Mesendoderm (in vitro differentiated cells): ENCODE results near the gene GGT1.
A peak's percentile ranks its signal among the peaks of the same experiment; 100 is the strongest.
"Not testable (repeated sequence)": the region's sequence is repeated elsewhere in the genome, so short reads cannot be mapped to it uniquely, and the experiment has no call there.

Experiments used
- DNase-seq: peaks from one replicate; pipeline ENCODE4 v3.0.0; 2013
- H2AK5ac ChIP-seq: 2 replicates; pipeline ENCODE4 v1.6.1; 2013; ENCODE audit warnings: low read length, inconsistent platforms
- H2BK120ac ChIP-seq: 2 replicates; pipeline ENCODE4 v1.6.1; 2013; ENCODE audit warnings: low read depth, mild to moderate bottlenecking, low read length, moderate library complexity, mixed read lengths
- H2BK15ac ChIP-seq: replicated peaks from 2 replicates; pipeline ENCODE4 v1.6.1; 2013; ENCODE audit warnings: low read depth, mild to moderate bottlenecking, moderate library complexity
- H2BK5ac ChIP-seq: 2 replicates; pipeline ENCODE4 v1.6.1; 2013; ENCODE audit warnings: low read length, inconsistent platforms
- H3K18ac ChIP-seq: 2 replicates; pipeline ENCODE4 v1.6.1; 2013; ENCODE audit warnings: mild to moderate bottlenecking, low read length, mixed read lengths
- H3K23ac ChIP-seq: one replicate; pipeline ENCODE4 v1.6.1; 2013; ENCODE audit warnings: low read length
- H3K27ac ChIP-seq: 2 replicates; pipeline ENCODE4 v1.5.1; 2013; ENCODE audit warnings: low read depth, mild to moderate bottlenecking, inconsistent platforms, low read length, moderate library complexity
- H3K27me3 ChIP-seq: 2 replicates; pipeline ENCODE4 v1.6.1; 2013; ENCODE audit warnings: low read length, control low read depth, mild to moderate bottlenecking, inconsistent platforms; ENCODE audit not compliant: insufficient read depth, poor library complexity
- H3K36me3 ChIP-seq: 2 replicates; pipeline ENCODE4 v1.6.1; 2013; ENCODE audit warnings: low read length, inconsistent platforms; ENCODE audit not compliant: control insufficient read depth, insufficient read depth
- H3K4ac ChIP-seq: one replicate; pipeline ENCODE4 v1.6.1; 2013; ENCODE audit warnings: low read depth, mild to moderate bottlenecking, low read length, moderate library complexity
- H3K4me1 ChIP-seq: 2 replicates; pipeline ENCODE4 v1.6.1; 2013; ENCODE audit warnings: low read depth, low read length, inconsistent platforms; ENCODE audit not compliant: control insufficient read depth
- H3K4me2 ChIP-seq: 2 replicates; pipeline ENCODE4 v1.6.1; 2013; ENCODE audit warnings: low read length
- H3K4me3 ChIP-seq: 2 replicates; pipeline ENCODE4 v1.5.1; 2013; ENCODE audit warnings: mild to moderate bottlenecking, low read length
- H3K56ac ChIP-seq: one replicate; pipeline ENCODE4 v1.6.1; 2013; ENCODE audit warnings: low read length
- H3K79me1 ChIP-seq: 2 replicates; pipeline ENCODE4 v1.6.1; 2013; ENCODE audit warnings: low read length, inconsistent platforms
- H3K79me2 ChIP-seq: 2 replicates; pipeline ENCODE4 v1.6.1; 2013; ENCODE audit warnings: mild to moderate bottlenecking, low read length; ENCODE audit not compliant: control insufficient read depth, insufficient read depth
- H3K9ac ChIP-seq: 2 replicates; pipeline ENCODE4 v1.6.1; 2013; ENCODE audit warnings: low read length, inconsistent platforms
- H4K5ac ChIP-seq: one replicate; pipeline ENCODE4 v1.6.1; 2013; ENCODE audit warnings: low read length
- H4K8ac ChIP-seq: one replicate; pipeline ENCODE4 v1.6.1; 2013; ENCODE audit warnings: low read depth, mild to moderate bottlenecking, control low read depth, low read length, moderate library complexity
- WGBS: extraction: QIAGEN DNeasy Blood & Tissue Kit; methylation state at CpG from one replicate; pipeline ENCODE4 v1.1.7; 2013; ENCODE audit warnings: low lambda C conversion rate, missing lambda C conversion rate; ENCODE audit not compliant: insufficient coverage; ENCODE audit errors: extremely low coverage; 5-methylcytosine and 5-hydroxymethylcytosine counted together

Gene GGT1

GRCh38 chr22:24599514-24599913 lies 3.5 kb upstream of the GGT1 start:
- Histone ChIP-seq H3K79me2 (no peaks in the 10 kb centered on the region), H3K4me1 (no peaks in the 10 kb centered on the region), H3K27me3 (no peaks in the 10 kb centered on the region), H3K9ac (no peak overlapping the region), H4K5ac (no peak overlapping the region), H3K27ac (no peak overlapping the region), H2AK5ac (no peak overlapping the region), H3K4me3 (no peak overlapping the region), H3K18ac (no peak overlapping the region), H2BK5ac (no peak overlapping the region), H2BK15ac (no peak overlapping the region), H2BK120ac (no peak overlapping the region), H3K4ac (no peak overlapping the region), H3K23ac (no peak overlapping the region), H3K36me3 (no peaks in the 10 kb centered on the region), H3K79me1 (no peaks in the 10 kb centered on the region), H3K4me2 (no peak overlapping the region), H4K8ac (no peak overlapping the region), H3K56ac (no peak overlapping the region)
- no CpG with 5 or more reads among the region's 8 CpGs for WGBS
- no peak for DNase-seq

GRCh38 chr22:24599958-24600715 lies 2.9 kb upstream of the GGT1 start:
- H3K27me3 ChIP-seq, H3K27ac ChIP-seq, H3K4me3 ChIP-seq, H3K18ac ChIP-seq, H2BK120ac ChIP-seq, DNase-seq, H3K79me1 ChIP-seq, H3K4ac ChIP-seq, H3K4me1 ChIP-seq, H3K23ac ChIP-seq, H4K8ac ChIP-seq, H2BK5ac ChIP-seq, H3K4me2 ChIP-seq, H3K56ac ChIP-seq, H2AK5ac ChIP-seq, H4K5ac ChIP-seq, H3K36me3 ChIP-seq, H2BK15ac ChIP-seq, H3K79me2 ChIP-seq, H3K9ac ChIP-seq: not testable (repeated sequence)
- WGBS, result no CpG with 5 or more reads among the region's 3 CpGs

GRCh38 chr22:24601217-24602104 lies 1.5 kb upstream of the GGT1 start:
- H3K79me1 ChIP-seq, result no peaks in the 10 kb centered on the region
- H3K9ac ChIP-seq, result no peak overlapping the region
- no peak overlapping the region for H3K56ac ChIP-seq
- H3K27ac ChIP-seq, result no peak overlapping the region
- H2AK5ac ChIP-seq, result no peak overlapping the region
- WGBS, result no CpG with 5 or more reads among the region's 12 CpGs
- no peak overlapping the region for H2BK120ac ChIP-seq
- H3K4me2 ChIP-seq, result no peak overlapping the region
- no peaks in the 10 kb centered on the region for H3K4me1 ChIP-seq
- H3K4me3 ChIP-seq, result no peak overlapping the region
- H4K5ac ChIP-seq, result no peak overlapping the region
- H3K18ac ChIP-seq, result no peak overlapping the region
- H3K23ac ChIP-seq, result no peak overlapping the region
- H3K79me2 ChIP-seq, result no peaks in the 10 kb centered on the region
- no peaks in the 10 kb centered on the region for H3K27me3 ChIP-seq
- H2BK5ac ChIP-seq, result no peak overlapping the region
- H2BK15ac ChIP-seq, result no peak overlapping the region
- no peaks in the 10 kb centered on the region for H3K36me3 ChIP-seq
- H4K8ac ChIP-seq, result no peak overlapping the region
- DNase-seq, result no peak
- H3K4ac ChIP-seq, result no peak overlapping the region

GRCh38 chr22:24602105-24602749 lies 766 bp upstream of the GGT1 start:
- H3K18ac ChIP-seq, H3K9ac ChIP-seq, H3K4ac ChIP-seq, H3K79me1 ChIP-seq, H3K4me1 ChIP-seq, H2BK120ac ChIP-seq, DNase-seq, H2BK5ac ChIP-seq, H3K36me3 ChIP-seq, H4K5ac ChIP-seq, H2AK5ac ChIP-seq, H3K4me3 ChIP-seq, H2BK15ac ChIP-seq, H4K8ac ChIP-seq, H3K79me2 ChIP-seq, H3K56ac ChIP-seq, H3K27ac ChIP-seq, H3K4me2 ChIP-seq, H3K27me3 ChIP-seq, H3K23ac ChIP-seq: not testable (repeated sequence)
- no CpG with 5 or more reads among the region's 11 CpGs for WGBS

GRCh38 chr22:24603770-24604629 lies 1.0 kb downstream of the GGT1 start:
- WGBS, result no CpG with 5 or more reads among the region's 18 CpGs
- H2BK120ac ChIP-seq, H2BK5ac ChIP-seq, H3K36me3 ChIP-seq, H4K8ac ChIP-seq, H3K79me1 ChIP-seq, H2AK5ac ChIP-seq, H3K4ac ChIP-seq, H3K4me2 ChIP-seq, H3K79me2 ChIP-seq, H4K5ac ChIP-seq, H3K18ac ChIP-seq, H3K23ac ChIP-seq, H3K27me3 ChIP-seq, H3K4me3 ChIP-seq, H3K4me1 ChIP-seq, H2BK15ac ChIP-seq: not testable (repeated sequence)
- H3K27ac ChIP-seq, result peak overlapping the region; percentile 44
- DNase-seq, result peak; percentile 57
- H3K9ac ChIP-seq, result peak overlapping the region; percentile 4
- H3K56ac ChIP-seq, result peak overlapping the region; percentile 76
